PFSK-1 (cell line): Measurements from ENCODE around the gene CLDN8.

ENCODE experiments used
- FOXP2 ChIP-seq: optimal IDR thresholded peaks from 2 replicates; pipeline ENCODE3; 2011; ENCODE audit warnings: borderline replicate concordance, control low read depth, inconsistent platforms; ENCODE audit not compliant: insufficient read depth; ENCODE audit errors: extremely low read length, extremely low read depth
- POLR2AphosphoS5 ChIP-seq: IDR thresholded peaks from 2 replicates; pipeline ENCODE4 v1.6.1; 2012; ENCODE audit warnings: low read depth, mild to moderate bottlenecking, control low read depth, low read length, moderate library complexity
- SIN3A ChIP-seq: IDR thresholded peaks from 2 replicates; pipeline ENCODE4 v1.6.1; 2012; ENCODE audit warnings: mild to moderate bottlenecking, low read length, moderate library complexity, borderline replicate concordance; ENCODE audit not compliant: insufficient read depth
- TAF1 ChIP-seq: IDR thresholded peaks from 2 replicates; pipeline ENCODE4 v1.6.1; 2012; ENCODE audit warnings: low read length, control low read depth, borderline replicate concordance; ENCODE audit not compliant: insufficient read depth
- TF ChIP-seq, protein P1 (sequence below), 2 experiments: IDR thresholded peaks; 2 replicates each; pipeline versions ENCODE4 v1.6.1 to v1.8.0; 2011 to 2012; ENCODE audit warnings: low read depth in 2 of 2, low read length in 2 of 2, control low read depth in 1 of 2, inconsistent platforms in 1 of 2, mild to moderate bottlenecking in 1 of 2, moderate library complexity in 1 of 2; ENCODE audit not compliant: insufficient read depth in 1 of 2

The CLDN8 gene

DNA sequence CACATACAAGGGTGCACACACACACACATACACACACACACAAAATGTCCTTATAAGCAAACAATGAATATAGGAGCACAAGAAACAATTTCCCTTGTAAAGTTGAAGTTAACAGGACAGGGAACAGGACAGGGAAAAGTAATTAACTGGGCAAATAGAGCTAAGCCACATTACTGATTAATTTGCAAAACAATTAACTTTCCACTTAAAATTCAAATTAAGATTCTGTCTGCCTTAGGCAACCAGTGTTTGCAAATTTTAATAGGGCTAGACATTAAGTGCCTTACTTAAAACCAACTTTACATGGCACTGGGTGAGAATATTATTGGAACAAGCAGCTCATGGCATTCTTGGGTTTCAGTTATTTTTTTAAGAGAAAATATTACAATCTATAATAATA lies 6.8 kb upstream of the CLDN8 start:
- TF ChIP-seq, protein P1, sequence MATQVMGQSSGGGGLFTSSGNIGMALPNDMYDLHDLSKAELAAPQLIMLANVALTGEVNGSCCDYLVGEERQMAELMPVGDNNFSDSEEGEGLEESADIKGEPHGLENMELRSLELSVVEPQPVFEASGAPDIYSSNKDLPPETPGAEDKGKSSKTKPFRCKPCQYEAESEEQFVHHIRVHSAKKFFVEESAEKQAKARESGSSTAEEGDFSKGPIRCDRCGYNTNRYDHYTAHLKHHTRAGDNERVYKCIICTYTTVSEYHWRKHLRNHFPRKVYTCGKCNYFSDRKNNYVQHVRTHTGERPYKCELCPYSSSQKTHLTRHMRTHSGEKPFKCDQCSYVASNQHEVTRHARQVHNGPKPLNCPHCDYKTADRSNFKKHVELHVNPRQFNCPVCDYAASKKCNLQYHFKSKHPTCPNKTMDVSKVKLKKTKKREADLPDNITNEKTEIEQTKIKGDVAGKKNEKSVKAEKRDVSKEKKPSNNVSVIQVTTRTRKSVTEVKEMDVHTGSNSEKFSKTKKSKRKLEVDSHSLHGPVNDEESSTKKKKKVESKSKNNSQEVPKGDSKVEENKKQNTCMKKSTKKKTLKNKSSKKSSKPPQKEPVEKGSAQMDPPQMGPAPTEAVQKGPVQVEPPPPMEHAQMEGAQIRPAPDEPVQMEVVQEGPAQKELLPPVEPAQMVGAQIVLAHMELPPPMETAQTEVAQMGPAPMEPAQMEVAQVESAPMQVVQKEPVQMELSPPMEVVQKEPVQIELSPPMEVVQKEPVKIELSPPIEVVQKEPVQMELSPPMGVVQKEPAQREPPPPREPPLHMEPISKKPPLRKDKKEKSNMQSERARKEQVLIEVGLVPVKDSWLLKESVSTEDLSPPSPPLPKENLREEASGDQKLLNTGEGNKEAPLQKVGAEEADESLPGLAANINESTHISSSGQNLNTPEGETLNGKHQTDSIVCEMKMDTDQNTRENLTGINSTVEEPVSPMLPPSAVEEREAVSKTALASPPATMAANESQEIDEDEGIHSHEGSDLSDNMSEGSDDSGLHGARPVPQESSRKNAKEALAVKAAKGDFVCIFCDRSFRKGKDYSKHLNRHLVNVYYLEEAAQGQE (IDR thresholded peaks at IDR 0.05; ENCODE audit: insufficient read depth in 1 of 2, low read depth in 2 of 2, low read length in 2 of 2): no peak
- no peak for TF ChIP-seq TAF1
- TF ChIP-seq SIN3A: no peak
- TF ChIP-seq FOXP2: no peak
- no peak for TF ChIP-seq POLR2AphosphoS5

DNA sequence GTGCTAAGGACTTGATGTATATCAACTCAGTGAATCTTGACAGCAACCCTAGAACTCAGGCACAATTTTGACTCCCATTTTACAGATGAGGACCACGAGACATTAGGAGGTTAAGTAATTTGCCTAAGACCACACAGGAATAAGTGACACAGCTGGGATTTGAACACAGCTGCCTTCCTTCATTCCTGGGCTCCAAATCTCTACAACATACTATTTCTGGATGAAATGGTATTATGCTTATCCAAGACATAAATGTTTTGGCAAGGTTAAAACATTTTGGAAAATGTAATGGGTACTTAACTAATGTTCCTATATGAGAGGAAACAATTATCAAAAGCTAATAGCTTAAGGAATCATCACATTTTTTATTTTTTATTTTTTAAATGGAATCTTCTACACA lies 4.8 kb downstream of the CLDN8 start:
- no peak for TF ChIP-seq SIN3A
- TF ChIP-seq TAF1: no peak
- no peak for TF ChIP-seq POLR2AphosphoS5
- TF ChIP-seq, protein P1 (IDR thresholded peaks at IDR 0.05; ENCODE audit: insufficient read depth in 1 of 2, low read depth in 2 of 2, low read length in 2 of 2): no peak
- TF ChIP-seq FOXP2: no peak

DNA sequence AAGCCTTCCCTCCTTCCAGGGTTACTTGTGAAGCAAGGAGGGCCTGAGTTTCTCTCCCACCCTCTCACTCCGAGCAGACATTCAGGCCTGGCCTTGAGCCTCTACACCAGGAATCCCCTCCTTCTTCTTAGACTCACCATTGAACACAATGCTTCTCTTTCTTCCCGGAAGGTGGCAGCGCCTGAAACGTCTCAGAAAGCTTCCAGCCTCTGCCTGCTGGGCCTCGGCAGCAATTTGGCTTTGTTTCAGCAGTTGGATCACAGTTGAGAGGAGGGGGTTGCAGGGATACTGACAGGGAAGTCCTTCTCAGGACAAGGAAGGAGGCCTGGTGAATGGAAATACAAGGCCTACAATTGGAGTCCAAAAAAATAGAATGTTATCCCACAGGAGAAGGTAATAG lies 6.3 kb downstream of the CLDN8 start:
- TF ChIP-seq POLR2AphosphoS5 (no peak), FOXP2 (no peak), SIN3A (no peak), TAF1 (no peak)
- TF ChIP-seq, protein P1 (IDR thresholded peaks at IDR 0.05; ENCODE audit: insufficient read depth in 1 of 2, low read depth in 2 of 2, low read length in 2 of 2): no peak

DNA sequence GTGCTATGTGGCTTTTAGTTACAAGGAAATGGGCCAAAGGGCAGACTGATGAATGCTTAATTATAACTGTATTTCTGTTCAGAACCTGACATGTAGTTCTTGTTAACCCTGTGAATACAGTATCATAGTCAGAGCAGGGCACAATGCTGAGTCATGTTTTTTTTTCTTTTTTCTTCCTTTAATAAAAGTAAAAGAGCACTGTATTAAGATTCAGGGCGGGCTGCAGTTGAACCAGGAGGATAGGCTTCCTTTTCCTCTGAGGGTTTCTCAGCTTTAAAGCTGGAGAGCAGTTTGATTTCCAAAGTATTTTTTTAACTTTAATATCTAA lies 8.7 kb downstream of the CLDN8 start:
- TF ChIP-seq POLR2AphosphoS5 (no peak), TAF1 (no peak), FOXP2 (no peak), SIN3A (no peak)
- TF ChIP-seq, protein P1 (IDR thresholded peaks at IDR 0.05; ENCODE audit: insufficient read depth in 1 of 2, low read depth in 2 of 2, low read length in 2 of 2): no peak

DNA sequence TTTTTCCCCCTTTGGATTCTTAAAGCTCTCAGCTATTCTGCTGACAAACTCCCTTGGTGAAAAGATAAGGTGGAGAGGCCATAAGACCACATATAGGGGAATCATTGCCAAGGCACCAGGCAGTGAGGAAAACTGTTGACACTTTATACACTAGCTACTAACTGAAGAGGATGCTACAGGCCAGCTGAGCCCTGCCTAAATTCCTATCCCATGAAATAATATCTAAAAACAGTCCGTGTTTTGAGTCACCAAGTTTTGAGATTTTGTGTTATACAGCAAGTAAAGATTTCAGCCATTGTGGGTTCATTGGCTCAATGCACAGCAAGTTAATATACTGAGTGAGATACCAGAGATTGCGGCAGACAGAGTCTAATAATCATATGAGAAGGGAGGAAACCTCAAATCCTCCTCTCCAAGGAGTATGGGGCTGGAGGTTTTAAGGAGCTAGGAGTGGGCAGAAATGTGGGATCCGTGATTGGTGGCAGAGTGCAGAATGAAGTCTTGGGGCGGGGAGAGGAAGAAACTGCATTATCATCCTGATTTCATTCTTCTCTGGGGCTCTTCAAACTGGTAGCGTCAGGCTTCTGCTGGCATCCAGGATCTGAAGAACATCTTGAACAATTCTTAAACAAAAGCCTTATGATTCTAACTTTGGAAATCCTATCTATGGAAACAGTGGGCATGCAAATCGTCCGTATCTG lies 9.2 kb downstream of the CLDN8 start:
- no peak for TF ChIP-seq POLR2AphosphoS5
- no peak for TF ChIP-seq TAF1
- TF ChIP-seq FOXP2: no peak
- TF ChIP-seq SIN3A: no peak
- TF ChIP-seq, protein P1 (IDR thresholded peaks at IDR 0.05; ENCODE audit: insufficient read depth in 1 of 2, low read depth in 2 of 2, low read length in 2 of 2): no peak
